Esophagus (tissue), 2 donors: ENCODE data around the gene SIGLEC12. TPM values are rescaled to one million over a fixed set of nuclear protein-coding genes. Genes with fewer than 3 reads are reported as not detected.

Experiments used
- H3K27ac ChIP-seq, 2 donors: one replicate each; pipeline ENCODE4 v1.5.1; 2013; ENCODE audit warnings: low read depth in 2 of 2, mild to moderate bottlenecking in 2 of 2, inconsistent platforms in 1 of 2, low read length in 1 of 2, moderate library complexity in 1 of 2
- H3K27me3 ChIP-seq, 2 donors: one replicate each; pipeline ENCODE4 v1.6.1; 2013; ENCODE audit warnings: low read length in 2 of 2, control low read depth in 1 of 2, mild to moderate bottlenecking in 1 of 2; ENCODE audit not compliant: insufficient read depth in 2 of 2, control insufficient read depth in 1 of 2
- H3K36me3 ChIP-seq, 2 donors: one replicate each; pipeline ENCODE4 v1.6.1; 2013; ENCODE audit warnings: low read length in 1 of 2; ENCODE audit not compliant: control insufficient read depth in 2 of 2, insufficient read depth in 2 of 2
- H3K4me1 ChIP-seq, 2 donors: one replicate each; pipeline ENCODE4 v1.6.1; 2013; ENCODE audit warnings: low read length in 1 of 2; ENCODE audit not compliant: control insufficient read depth in 2 of 2, insufficient read depth in 2 of 2
- H3K4me3 ChIP-seq, 2 donors: one replicate each; pipeline ENCODE4 v1.5.1; 2013; ENCODE audit warnings: low read length in 2 of 2, mild to moderate bottlenecking in 2 of 2, low read depth in 1 of 2, moderate library complexity in 1 of 2
- H3K9me3 ChIP-seq, 2 donors: one replicate each; pipeline ENCODE4 v1.6.1; 2013; ENCODE audit warnings: mild to moderate bottlenecking in 2 of 2, low read depth in 1 of 2, low read length in 1 of 2, moderate library complexity in 1 of 2; ENCODE audit not compliant: control insufficient read depth in 2 of 2, insufficient read depth in 1 of 2
- WGBS, 2 donors: extraction: QIAGEN DNeasy Blood & Tissue Kit; methylation state at CpG; one replicate each; pipeline ENCODE4 v1.1.7; 2013; 5-methylcytosine and 5-hydroxymethylcytosine counted together
- polyA plus RNA-seq, 2 donors: library from polyadenylated mRNA; stranded (reverse); fragments of 200-250 nt; gene quantifications; one replicate each; pipeline ENCODE4 v1.2.3, GENCODE V29; 2013
- donor health status: healthy with polysubstance abuse.
- donor health status: Bipolar disorder and iron deficiency.

SIGLEC12 gene
- polyA plus RNA-seq: under 1 TPM; 0.02 to 0.04 TPM

GRCh38 chr19:51501594-51502263 is at the start of gene SIGLEC12:
Gene SIGLEC12 (minus strand): TSS chr19:51501800. CDS start chr19:51501733, 67 bp downstream.
- peaks cover 0 to 4% of the 10 kb centered on the region in 2 donors for H3K9me3 ChIP-seq
- 59 to 72% methylated on average over 12 of the region's 12 CpGs for WGBS, 2 donors
- no peaks in the 10 kb centered on the region for H3K36me3 ChIP-seq
- H3K27me3 ChIP-seq: no peaks in the 10 kb centered on the region
- H3K4me1 ChIP-seq: no peaks in the 10 kb centered on the region
- no peak within 1 kb of the TSS for H3K4me3 ChIP-seq
- no peak within 1 kb of the TSS for H3K27ac ChIP-seq

GRCh38 chr19:51550848-51551672 is 49.5 kb upstream of the SIGLEC12 start:
- H3K4me3 ChIP-seq: no peak overlapping the region
- H3K4me1 ChIP-seq: no peaks in the 10 kb centered on the region
- WGBS, 2 donors: 75 to 79% methylated on average over 20 of the region's 20 CpGs
- peaks cover 2 to 4% of the 10 kb centered on the region in 2 donors for H3K9me3 ChIP-seq
- H3K27me3 ChIP-seq: no peaks in the 10 kb centered on the region
- no peak overlapping the region for H3K27ac ChIP-seq
- no peaks in the 10 kb centered on the region for H3K36me3 ChIP-seq

DNA sequence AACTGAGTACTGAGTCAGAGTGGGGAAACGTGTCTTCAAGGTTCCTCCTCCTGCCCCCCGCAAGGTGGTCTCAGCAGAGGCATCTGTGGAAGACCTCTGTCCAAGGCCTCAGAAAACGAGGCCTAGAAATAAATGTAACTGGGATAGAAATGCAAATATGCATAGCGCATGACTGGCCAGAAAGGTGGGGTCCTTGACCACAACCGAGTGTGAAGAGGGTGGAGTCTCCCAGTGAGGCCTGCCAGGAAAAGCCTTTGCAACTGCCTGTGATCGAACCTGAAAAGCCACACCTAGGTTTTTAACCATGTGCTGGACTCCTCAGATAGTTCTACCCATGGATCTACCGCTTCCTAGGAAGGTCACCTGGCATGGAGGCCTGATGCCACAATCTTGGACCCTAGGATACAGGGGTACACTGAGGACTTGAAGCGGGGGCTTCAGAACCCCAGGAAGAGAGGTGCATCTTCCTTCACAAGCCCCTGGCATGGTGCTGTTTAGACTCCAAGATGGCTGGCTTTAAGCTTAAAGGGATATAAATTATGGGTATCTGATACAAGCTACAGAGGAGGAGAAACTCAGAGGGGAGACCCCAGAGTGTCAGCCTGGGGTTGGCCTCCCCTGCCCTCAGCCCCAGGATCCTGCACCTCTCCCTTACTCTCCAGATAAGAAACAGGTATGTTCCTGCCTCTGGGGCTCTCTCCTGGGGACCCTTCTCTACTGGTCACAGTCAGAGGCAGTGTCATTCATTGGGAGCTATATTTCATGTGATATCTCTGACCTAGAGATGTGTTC is 48.1 kb upstream of the SIGLEC12 start:
- H3K4me3 ChIP-seq: no peak overlapping the region
- no peaks in the 10 kb centered on the region for H3K27me3 ChIP-seq
- H3K27ac ChIP-seq: no peak overlapping the region
- peaks cover 2% of the 10 kb centered on the region in 2 donors for H3K9me3 ChIP-seq
- no peaks in the 10 kb centered on the region for H3K36me3 ChIP-seq
- WGBS, 2 donors: 53 to 54% methylated on average over 8 of the region's 8 CpGs
- no peaks in the 10 kb centered on the region for H3K4me1 ChIP-seq

DNA sequence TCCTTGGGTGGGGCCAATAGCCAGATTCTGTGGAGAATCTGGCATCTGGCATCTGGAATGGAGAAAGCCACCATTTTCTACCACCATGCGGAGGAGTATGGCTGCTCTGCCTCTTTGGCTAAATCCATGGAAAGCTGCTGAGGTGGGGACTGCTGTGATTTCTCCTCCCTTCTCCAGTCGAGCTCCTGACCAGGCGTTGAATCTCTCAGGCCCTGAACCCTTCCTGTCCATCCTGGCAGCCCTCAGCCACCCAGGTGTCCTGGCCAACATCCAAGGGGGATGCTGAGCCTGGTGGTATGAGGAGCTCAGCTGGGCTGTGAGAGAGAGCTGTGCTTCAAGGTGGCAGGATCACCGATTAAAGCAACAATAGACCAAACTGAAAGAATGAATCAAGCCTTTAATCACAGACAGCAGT is 47.3 kb upstream of the SIGLEC12 start:
- peaks cover 0 to 2% of the 10 kb centered on the region in 2 donors for H3K9me3 ChIP-seq
- H3K27ac ChIP-seq: no peak overlapping the region
- 54 to 72% methylated on average over 4 of the region's 4 CpGs for WGBS, 2 donors
- no peak overlapping the region for H3K4me3 ChIP-seq
- no peaks in the 10 kb centered on the region for H3K36me3 ChIP-seq
- no peaks in the 10 kb centered on the region for H3K27me3 ChIP-seq
- no peaks in the 10 kb centered on the region for H3K4me1 ChIP-seq

- 62 to 71% methylated on average over 5 of the region's 5 CpGs for WGBS, 2 donors
- no peak overlapping the region for H3K4me3 ChIP-seq
- no peaks in the 10 kb centered on the region for H3K4me1 ChIP-seq
- peaks cover 0 to 2% of the 10 kb centered on the region in 2 donors for H3K9me3 ChIP-seq
- H3K36me3 ChIP-seq: no peaks in the 10 kb centered on the region
- no peak overlapping the region for H3K27ac ChIP-seq
- H3K27me3 ChIP-seq: no peaks in the 10 kb centered on the region
Observed at GRCh38 chr19:51548213-51548651, 46.6 kb upstream of the SIGLEC12 start.

GRCh38 chr19:51547397-51548212 is 46.0 kb upstream of the SIGLEC12 start:
- WGBS, 2 donors: 32 to 40% methylated on average over 7 of the region's 7 CpGs
- no peaks in the 10 kb centered on the region for H3K27me3 ChIP-seq
- no peak overlapping the region for H3K4me3 ChIP-seq
- no peaks in the 10 kb centered on the region for H3K36me3 ChIP-seq
- peaks cover 2 to 3% of the 10 kb centered on the region in 2 donors for H3K9me3 ChIP-seq
- H3K27ac ChIP-seq: no peak overlapping the region
- H3K4me1 ChIP-seq: no peaks in the 10 kb centered on the region

DNA sequence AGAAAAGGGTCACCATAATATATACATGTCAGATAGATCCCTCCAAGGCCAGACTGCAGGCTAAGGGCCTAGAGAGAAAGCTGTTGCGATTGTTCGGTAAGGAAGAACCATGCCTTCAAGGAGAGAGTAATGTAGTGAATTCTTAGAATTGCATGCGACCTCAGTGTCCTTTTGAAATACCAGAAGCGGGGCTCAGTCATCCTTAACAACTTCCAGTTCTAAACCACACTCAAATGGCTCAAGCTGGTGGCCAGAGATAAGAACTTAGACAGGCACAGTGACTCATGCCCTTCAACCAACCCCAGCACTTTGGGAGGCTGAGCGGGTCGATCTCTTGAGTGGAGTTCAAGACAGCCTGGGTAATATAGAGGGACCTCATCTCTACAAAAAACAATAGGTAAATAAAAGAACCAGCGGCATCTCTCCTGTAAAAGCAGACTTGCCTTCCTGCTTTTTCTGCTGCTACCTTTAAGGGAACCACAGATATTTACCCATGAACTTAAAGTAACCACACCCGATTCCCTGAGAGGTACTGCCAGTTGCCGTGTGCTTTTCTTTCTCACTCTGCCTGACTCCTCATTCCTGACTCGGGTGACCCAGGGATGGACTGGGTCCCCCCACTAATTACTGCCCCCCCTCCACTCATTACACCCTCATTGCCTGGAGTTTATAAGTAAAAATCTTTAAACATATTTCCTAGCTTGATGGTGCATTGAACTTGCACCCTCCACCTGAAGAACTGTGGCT is 45.2 kb upstream of the SIGLEC12 start:
- WGBS, 2 donors: 43 to 53% methylated on average over 10 of the region's 10 CpGs
- H3K27me3 ChIP-seq: no peaks in the 10 kb centered on the region
- no peaks in the 10 kb centered on the region for H3K4me1 ChIP-seq
- no peak overlapping the region for H3K27ac ChIP-seq
- H3K4me3 ChIP-seq: no peak overlapping the region
- H3K36me3 ChIP-seq: no peaks in the 10 kb centered on the region
- peaks cover 2 to 3% of the 10 kb centered on the region in 2 donors for H3K9me3 ChIP-seq

DNA sequence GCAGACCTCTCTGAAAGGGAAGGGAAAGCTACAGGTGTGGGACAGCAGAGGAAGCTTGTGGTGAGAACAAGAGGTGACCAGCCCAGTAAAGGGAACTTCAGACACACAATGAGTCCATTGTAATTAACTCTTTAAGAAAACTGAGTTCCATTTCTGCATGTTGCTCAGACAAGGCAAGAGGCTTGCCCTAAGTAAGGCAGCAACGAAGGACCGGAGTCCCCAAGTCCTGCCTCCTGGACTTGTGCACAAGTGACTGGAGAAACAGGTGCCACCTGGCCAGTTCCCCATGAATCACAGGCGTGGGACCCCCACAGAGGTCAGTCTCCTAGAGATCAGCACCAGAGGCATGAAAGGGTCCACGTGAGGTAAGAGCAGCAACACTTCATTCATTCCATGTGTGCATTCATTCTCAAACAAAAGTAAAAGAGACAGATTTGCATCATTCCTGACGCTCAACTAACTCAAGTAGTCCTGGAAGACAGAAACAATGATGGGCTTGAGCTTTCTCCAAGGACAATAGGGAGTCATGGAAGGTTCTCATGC is 44.6 kb upstream of the SIGLEC12 start:
- Histone ChIP-seq H3K27me3 (no peaks in the 10 kb centered on the region), H3K4me3 (no peak overlapping the region), H3K36me3 (no peaks in the 10 kb centered on the region), H3K27ac (no peak overlapping the region), H3K9me3 (peaks cover 2 to 3% of the 10 kb centered on the region in 2 donors), H3K4me1 (no peaks in the 10 kb centered on the region)
- WGBS, 2 donors: 58 to 64% methylated on average over 5 of the region's 5 CpGs
